ENCODE results near the gene NAV2.
A peak's percentile ranks its signal among the peaks of the same experiment; 100 is the strongest.

NAV2 gene

GRCh38 chr11:20129665-20130064 lies 417.0 kb downstream of the NAV2 start:
- H3K36me3 Mint-ChIP-seq (ENCODE audit: low read depth) = no peaks in the 10 kb centered on the region
- H3K4me1 Mint-ChIP-seq = peaks cover 40% of the 10 kb centered on the region
- H3K27me3 Mint-ChIP-seq (ENCODE audit: low read depth, poor library complexity) = peaks cover 17% of the 10 kb centered on the region
- no peak overlapping the region for H3K27ac Mint-ChIP-seq
- H3K9me3 Mint-ChIP-seq = no peaks in the 10 kb centered on the region
- no peak overlapping the region for H3K4me3 Mint-ChIP-seq
- DNase-seq = no peak
- TF ChIP-seq CTCF (IDR thresholded peaks at IDR 0.05) = no peak

DNA sequence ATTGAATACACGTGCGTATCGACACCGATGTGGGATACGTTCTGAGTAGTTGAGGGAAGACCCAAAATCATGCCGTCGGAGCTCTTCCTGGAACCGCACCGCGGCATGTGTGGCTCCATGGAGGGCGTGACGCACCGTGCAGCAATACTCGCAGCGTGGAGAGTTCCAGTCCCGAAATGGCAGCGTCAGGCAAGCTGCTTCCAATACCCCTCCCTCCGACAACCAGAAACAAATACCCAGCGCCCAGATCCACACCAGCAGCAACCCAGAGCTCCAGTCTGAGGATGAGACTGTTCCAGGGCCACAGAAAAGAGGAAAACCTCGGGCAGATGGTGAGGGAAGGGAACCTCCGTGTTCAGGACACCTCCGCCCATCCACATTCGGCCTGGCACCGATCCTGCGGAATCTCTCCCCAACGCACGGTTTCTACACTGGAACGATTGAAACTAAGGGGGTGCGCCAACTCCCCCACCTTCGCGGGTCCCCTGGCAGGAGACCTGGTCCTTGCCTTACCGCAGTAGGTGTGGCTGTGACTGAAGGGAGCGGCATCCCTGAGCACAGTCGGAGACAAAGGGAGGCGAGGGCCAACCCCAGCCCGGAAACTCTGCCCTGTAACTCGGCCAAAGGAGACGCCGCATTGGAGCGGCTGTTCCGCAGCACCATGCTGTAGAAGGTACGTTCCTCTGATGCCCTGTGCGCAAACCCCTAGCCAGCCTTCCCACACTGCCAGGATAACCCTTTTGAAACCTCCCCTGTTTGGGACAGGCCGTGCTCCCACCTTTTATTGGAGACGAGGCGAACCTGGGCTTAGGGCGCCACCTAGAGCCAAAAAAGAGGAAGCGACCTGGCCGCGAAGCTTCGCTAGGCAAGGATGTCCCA lies 419.4 kb downstream of the NAV2 start:
- H3K27ac Mint-ChIP-seq = no peak overlapping the region
- peaks cover 50% of the 10 kb centered on the region for H3K4me1 Mint-ChIP-seq
- TF ChIP-seq CTCF (IDR thresholded peaks at IDR 0.05) = peak; percentile 93
- no peaks in the 10 kb centered on the region for H3K9me3 Mint-ChIP-seq
- H3K4me3 Mint-ChIP-seq = peak overlapping the region; percentile 78
- no peaks in the 10 kb centered on the region for H3K36me3 Mint-ChIP-seq (ENCODE audit: low read depth)
- peak; percentile 72 for DNase-seq
- peaks cover 14% of the 10 kb centered on the region for H3K27me3 Mint-ChIP-seq (ENCODE audit: low read depth, poor library complexity)

- Mint-ChIP-seq H3K36me3 (ENCODE audit: low read depth) (no peaks in the 10 kb centered on the region), H3K4me3 (peak overlapping the region; percentile 78), H3K9me3 (no peaks in the 10 kb centered on the region), H3K27ac (no peak overlapping the region), H3K4me1 (peaks cover 50% of the 10 kb centered on the region), H3K27me3 (ENCODE audit: low read depth, poor library complexity) (peaks cover 14% of the 10 kb centered on the region)
- DNase-seq = no peak
- no peak for TF ChIP-seq CTCF (IDR thresholded peaks at IDR 0.05)
These were observed 420.0 kb downstream of the NAV2 start for GRCh38 chr11:20132667-20133039.

- DNase-seq = no peak
- Mint-ChIP-seq H3K36me3 (ENCODE audit: low read depth) (no peaks in the 10 kb centered on the region), H3K4me1 (peaks cover 39% of the 10 kb centered on the region), H3K27me3 (ENCODE audit: low read depth, poor library complexity) (peaks cover 19% of the 10 kb centered on the region), H3K9me3 (no peaks in the 10 kb centered on the region), H3K27ac (no peak overlapping the region), H3K4me3 (no peak overlapping the region)
- no peak for TF ChIP-seq CTCF (IDR thresholded peaks at IDR 0.05)
These were observed 422.5 kb downstream of the NAV2 start for GRCh38 chr11:20134991-20135736.

DNA sequence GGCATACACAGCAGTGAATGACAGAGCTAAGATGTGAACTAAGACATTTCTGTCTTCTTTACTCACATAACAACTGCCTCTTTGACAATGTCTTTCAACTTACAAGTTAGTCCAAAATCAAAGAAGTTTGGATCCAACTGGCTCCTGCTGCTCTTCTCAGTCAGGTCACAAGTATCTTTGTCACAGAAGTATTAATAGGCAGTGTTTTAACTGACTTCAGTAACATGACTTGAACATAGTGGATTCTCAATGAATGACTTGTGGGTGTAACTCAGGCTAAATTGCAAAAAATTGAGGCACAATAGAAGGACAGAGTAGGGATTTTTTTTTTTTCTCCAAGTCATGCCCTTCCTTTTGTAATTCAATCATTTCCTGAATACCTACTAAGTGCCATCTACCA lies 425.0 kb downstream of the NAV2 start:
- H3K36me3 Mint-ChIP-seq (ENCODE audit: low read depth) = no peaks in the 10 kb centered on the region
- TF ChIP-seq CTCF (IDR thresholded peaks at IDR 0.05) = no peak
- H3K27ac Mint-ChIP-seq = no peak overlapping the region
- H3K9me3 Mint-ChIP-seq = peaks cover 5% of the 10 kb centered on the region
- no peak for DNase-seq
- H3K27me3 Mint-ChIP-seq (ENCODE audit: low read depth, poor library complexity) = peaks cover 20% of the 10 kb centered on the region
- peaks cover 20% of the 10 kb centered on the region for H3K4me1 Mint-ChIP-seq
- no peak overlapping the region for H3K4me3 Mint-ChIP-seq
